ENCODE data around the gene TASP1.

DNA sequence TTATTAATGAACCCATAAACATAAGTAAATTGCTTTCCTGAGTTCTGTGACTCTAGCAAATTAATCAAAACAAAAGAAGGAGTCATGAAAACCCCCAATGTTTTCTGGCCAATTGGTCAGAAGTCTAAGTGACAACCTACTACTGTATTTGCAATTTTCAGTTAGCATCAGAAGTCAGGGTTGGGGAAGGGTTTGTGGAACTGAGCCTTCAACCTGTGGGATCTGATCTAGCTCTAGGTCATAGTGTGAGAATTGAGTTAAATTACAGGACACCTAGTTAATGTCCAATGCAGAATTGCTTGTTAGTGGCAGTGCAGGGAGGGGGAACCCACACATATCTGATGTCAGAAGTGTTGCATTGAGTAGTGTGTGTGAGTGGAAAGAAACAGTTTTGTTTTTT is 275.3 kb downstream of the TASP1 start:
- TF ChIP-seq SUZ12 (IDR thresholded peaks at IDR 0.05) = no peak
- no peak for TF ChIP-seq SP1 (IDR thresholded peaks at IDR 0.05)
- TF ChIP-seq ELF4 (IDR thresholded peaks at IDR 0.05) = no peak
- TF ChIP-seq BHLHE40 (IDR thresholded peaks at IDR 0.05; ENCODE audit: borderline replicate concordance) = no peak
- TF ChIP-seq TARDBP (IDR thresholded peaks at IDR 0.05) = no peak
- TF ChIP-seq FOXM1 (IDR thresholded peaks at IDR 0.05; ENCODE audit: borderline replicate concordance) = no peak
- TF ChIP-seq HDGF (IDR thresholded peaks at IDR 0.05; ENCODE audit: borderline replicate concordance) = no peak
- TF ChIP-seq FOXA1 (IDR thresholded peaks at IDR 0.05) = no peak
- no peak for TF ChIP-seq LEF1 (IDR thresholded peaks at IDR 0.05; ENCODE audit: borderline replicate concordance)
- no peak for TF ChIP-seq ARNT (IDR thresholded peaks at IDR 0.05)
- TF ChIP-seq CTBP1 (IDR thresholded peaks at IDR 0.05; ENCODE audit: borderline replicate concordance) = no peak
- TF ChIP-seq, protein P1, sequence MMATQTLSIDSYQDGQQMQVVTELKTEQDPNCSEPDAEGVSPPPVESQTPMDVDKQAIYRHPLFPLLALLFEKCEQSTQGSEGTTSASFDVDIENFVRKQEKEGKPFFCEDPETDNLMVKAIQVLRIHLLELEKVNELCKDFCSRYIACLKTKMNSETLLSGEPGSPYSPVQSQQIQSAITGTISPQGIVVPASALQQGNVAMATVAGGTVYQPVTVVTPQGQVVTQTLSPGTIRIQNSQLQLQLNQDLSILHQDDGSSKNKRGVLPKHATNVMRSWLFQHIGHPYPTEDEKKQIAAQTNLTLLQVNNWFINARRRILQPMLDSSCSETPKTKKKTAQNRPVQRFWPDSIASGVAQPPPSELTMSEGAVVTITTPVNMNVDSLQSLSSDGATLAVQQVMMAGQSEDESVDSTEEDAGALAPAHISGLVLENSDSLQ (IDR thresholded peaks at IDR 0.05) = no peak

Measured in HEK293T (cell line).